Prostate gland (tissue), 1 donor: ENCODE data around the gene GPRC5A.

Experiments used
- POLR2A ChIP-seq: fragments of 450-650 bp; IDR thresholded peaks from one replicate; pipeline ENCODE4 v1.6.1; 2016; ENCODE audit warnings: antibody characterized with exemption, mild to moderate bottlenecking
- POLR2AphosphoS5 ChIP-seq: sonication (generic); formaldehyde crosslinking; IDR thresholded peaks from one replicate; pipeline ENCODE4 v1.6.1; 2017; ENCODE audit warnings: antibody characterized with exemption

DNA sequence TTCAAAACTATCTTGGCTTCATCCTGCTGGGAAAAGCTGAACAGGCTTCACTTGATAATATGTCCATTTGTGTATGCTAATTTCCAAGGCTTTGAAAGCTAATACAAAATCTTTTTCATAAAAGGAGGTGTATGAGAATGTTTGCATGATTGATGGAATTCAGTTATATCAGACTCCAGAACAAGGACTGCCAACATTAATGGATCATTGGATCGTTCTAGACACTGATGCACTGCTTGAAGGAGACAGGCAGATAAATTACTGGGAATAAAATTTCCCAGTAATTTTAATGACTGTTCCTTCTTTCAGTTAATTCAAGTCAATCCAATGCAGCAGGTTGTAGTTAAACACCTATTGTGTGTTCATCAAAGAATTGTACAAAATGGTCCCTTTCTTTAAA, 60.1 kb downstream of the GPRC5A start:
- TF ChIP-seq POLR2AphosphoS5 (no peak), POLR2A (no peak)
